Measurements from ENCODE around the gene CYP2F1. TPM values are rescaled to one million over a fixed set of nuclear protein-coding genes. Genes with fewer than 3 reads are reported as not detected.

The CYP2F1 gene
- total and polyA plus RNA-seq, 9 of the 15 experiments (the other 6 are each of a cell fraction or from before 2014, with no cell fraction given): 0.03 to 0.77 (median 0.18) TPM; not detected in 1

GRCh38 chr19:41131186-41131585, 17.0 kb downstream of the CYP2F1 start:
- Histone ChIP-seq H4K20me1 (replicated peaks; ENCODE audit: control insufficient read depth, insufficient read depth, low read length) (no peaks in the 10 kb centered on the region), H3K9ac (ENCODE audit: insufficient read depth in 1 of 2, low read depth in 2 of 2, low read length in 2 of 2) (no peak overlapping the region), H3K27me3 (ENCODE audit: control insufficient read depth in 2 of 2, insufficient read depth in 2 of 2, low read length in 2 of 2) (peaks cover 0 to 8% of the 10 kb centered on the region in 2 experiments; a peak in 4 of 5 replicates), H3K4me2 (ENCODE audit: insufficient read depth, low read length) (no peak overlapping the region), H2AFZ (ENCODE audit: low read depth, low read length) (no peak overlapping the region), H3K4me3 (no peak overlapping the region), H3K9me3 (replicated peaks; ENCODE audit: control insufficient read depth, insufficient read depth, low read depth, low read length) (no peaks in the 10 kb centered on the region), H3K36me3 (ENCODE audit: control insufficient read depth, insufficient read depth, low read length) (no peaks in the 10 kb centered on the region), H3K9me1 (ENCODE audit: control insufficient read depth, insufficient read depth, low read length) (no peaks in the 10 kb centered on the region), H3K4me1 (replicated peaks in 1 of 2; ENCODE audit: control insufficient read depth in 2 of 2, insufficient read depth in 2 of 2, low read length in 2 of 2) (peaks cover 0 to 15% of the 10 kb centered on the region in 2 experiments; a peak in 3 of 5 replicates), H3K79me2 (ENCODE audit: control insufficient read depth, insufficient read depth, low read length) (no peaks in the 10 kb centered on the region), H3K27ac (ENCODE audit: extremely low read depth, low read depth, low read length) (no peak overlapping the region)
- in situ Hi-C loops (cut with MboI): loop anchor here (5.0 kb wide), 1 partner anchor 319 kb away; no protein-coding TSS in a partner anchor
- BruUV-seq (replicated peaks): no TSS peak
- CTCF ChIA-PET (ENCODE audit: low intra/inter-chr PET ratio): no interaction called here
- POLR2A ChIA-PET: no interaction called here
- FAIRE-seq (no peak), ATAC-seq (no peak), DNase-seq (ENCODE audit: extremely low read depth in 1 of 4, low spot score in 3 of 4) (no peak)
- intact Hi-C loops (cut with micrococcal nuclease): no loop called here
- WGBS (ENCODE audit: insufficient coverage, low coverage, missing lambda C conversion rate): 0% methylated on average over 4 of the region's 5 CpGs
- TF ChIP-seq ZNF707 (CRISPR knock-in tag; conservative IDR thresholded peaks at IDR 0.05): no peak
- no peak for TF ChIP-seq ZNF655 (CRISPR knock-in tag; IDR thresholded peaks at IDR 0.05)
- no peak for TF ChIP-seq ZSCAN32 (CRISPR knock-in tag; IDR thresholded peaks at IDR 0.05)
- TF ChIP-seq CAMTA2 (CRISPR knock-in tag; conservative IDR thresholded peaks at IDR 0.05): no peak
- TF ChIP-seq BMI1 (IDR thresholded peaks at IDR 0.05; ENCODE audit: low read length): no peak
- no peak for TF ChIP-seq PHF21A (IDR thresholded peaks at IDR 0.05; ENCODE audit: borderline replicate concordance, low read depth)
- no peak for TF ChIP-seq U2AF1 (optimal IDR thresholded peaks at IDR 0.05; ENCODE audit: low read depth, low read length)
- TF ChIP-seq MAFK (IDR thresholded peaks at IDR 0.05; ENCODE audit: low read length): no peak
